ACC112 (cell line): Measurements from ENCODE around the gene STK10.

Experiments used
- H2AFZ ChIP-seq: fragments of 200-600 bp; sonication (generic); one replicate; pipeline ENCODE4 v1.6.0; 2017; ENCODE audit warnings: antibody characterized with exemption, low read length; ENCODE audit not compliant: unreplicated experiment
- H3K27ac ChIP-seq: fragments of 200-600 bp; sonication (generic); 2 replicates; pipeline ENCODE4 v1.5.1; 2014; ENCODE audit warnings: low read depth, mild to moderate bottlenecking, antibody characterized with exemption, low read length, moderate library complexity
- H3K27me3 ChIP-seq: fragments of 200-600 bp; sonication (generic); 2 replicates; pipeline ENCODE4 v1.6.1; 2014; ENCODE audit warnings: mild to moderate bottlenecking, antibody characterized with exemption, low read length, moderate library complexity, mixed read lengths; ENCODE audit not compliant: insufficient read depth
- H3K36me3 ChIP-seq: fragments of 200-600 bp; sonication (generic); 2 replicates; pipeline ENCODE4 v1.6.1; 2016; ENCODE audit warnings: mild to moderate bottlenecking, antibody characterized with exemption, low read length, moderate library complexity, mixed read lengths; ENCODE audit not compliant: insufficient read depth
- H3K4me1 ChIP-seq: fragments of 200-600 bp; sonication (generic); one replicate; pipeline ENCODE4 v1.6.1; 2016; ENCODE audit warnings: low read length, mixed read lengths; ENCODE audit not compliant: insufficient read depth, unreplicated experiment, control insufficient read depth
- H3K4me3 ChIP-seq: fragments of 200-600 bp; sonication (generic); 2 replicates; pipeline ENCODE4 v1.5.1; 2014; ENCODE audit warnings: mild to moderate bottlenecking, low read depth, low read length
- H3K79me2 ChIP-seq: fragments of 200-600 bp; sonication (generic); one replicate; pipeline ENCODE4 v1.6.0; 2016; ENCODE audit warnings: low read length; ENCODE audit not compliant: control insufficient read depth, unreplicated experiment, insufficient read depth

The STK10 gene

GRCh38 chr5:172008689-172009141 lies 179.3 kb downstream of the STK10 start:
- peak overlapping the region; percentile 47 for H3K4me3 ChIP-seq

GRCh38 chr5:172008111-172008455 lies 179.9 kb downstream of the STK10 start:
- Histone ChIP-seq H2AFZ (no peak overlapping the region), H3K4me3 (peak overlapping the region; percentile 90), H3K27ac (peak overlapping the region; percentile 86)

More at GRCh38 chr5:172008689-172009141, 179.3 kb downstream of the STK10 start:
- Histone ChIP-seq H3K36me3 (no peaks in the 10 kb centered on the region), H3K27ac (peak overlapping the region; percentile 86), H3K79me2 (peaks cover 28% of the 10 kb centered on the region), H3K27me3 (no peaks in the 10 kb centered on the region), H2AFZ (no peak overlapping the region), H3K4me1 (peaks cover 33% of the 10 kb centered on the region)

GRCh38 chr5:172007175-172008110 lies 180.6 kb downstream of the STK10 start:
- Histone ChIP-seq H3K36me3 (no peaks in the 10 kb centered on the region), H3K27ac (peak overlapping the region; percentile 82), H3K4me3 (peak overlapping the region; percentile 90), H3K79me2 (peaks cover 40% of the 10 kb centered on the region), H2AFZ (peak overlapping the region; percentile 82), H3K27me3 (no peaks in the 10 kb centered on the region), H3K4me1 (peaks cover 45% of the 10 kb centered on the region)

More at GRCh38 chr5:172008111-172008455, 179.9 kb downstream of the STK10 start:
- Histone ChIP-seq H3K4me1 (peaks cover 40% of the 10 kb centered on the region), H3K79me2 (peaks cover 34% of the 10 kb centered on the region), H3K36me3 (no peaks in the 10 kb centered on the region), H3K27me3 (no peaks in the 10 kb centered on the region)

- peak within 1 kb of the TSS; percentile 90 for H3K4me3 ChIP-seq
- peak within 1 kb of the TSS; percentile 82 for H2AFZ ChIP-seq
- H3K79me2 ChIP-seq, result peaks cover 49% of the 10 kb centered on the region
- H3K36me3 ChIP-seq, result no peaks in the 10 kb centered on the region
- no peaks in the 10 kb centered on the region for H3K27me3 ChIP-seq
- H3K27ac ChIP-seq, result peak within 1 kb of the TSS; percentile 82
- H3K4me1 ChIP-seq, result peaks cover 45% of the 10 kb centered on the region
These were observed 181.5 kb downstream of the STK10 start, which contains the start of gene FBXW11 for GRCh38 chr5:172006321-172007174. Gene FBXW11 (minus strand): TSS chr5:172006638. CDS start chr5:172006502, 136 bp downstream.

GRCh38 chr5:172005708-172006320 lies 182.2 kb downstream of the STK10 start:
- H3K27ac ChIP-seq, result peak overlapping the region; percentile 82
- no peaks in the 10 kb centered on the region for H3K36me3 ChIP-seq
- H2AFZ ChIP-seq, result peak overlapping the region; percentile 58
- peaks cover 57% of the 10 kb centered on the region for H3K79me2 ChIP-seq
- peak overlapping the region; percentile 90 for H3K4me3 ChIP-seq
- H3K27me3 ChIP-seq, result no peaks in the 10 kb centered on the region
- H3K4me1 ChIP-seq, result peaks cover 45% of the 10 kb centered on the region

- Histone ChIP-seq H3K4me1 (peaks cover 49% of the 10 kb centered on the region), H3K79me2 (peaks cover 67% of the 10 kb centered on the region), H3K27me3 (no peaks in the 10 kb centered on the region), H2AFZ (no peak overlapping the region), H3K36me3 (no peaks in the 10 kb centered on the region), H3K27ac (peak overlapping the region; percentile 82), H3K4me3 (peak overlapping the region; percentile 90)
These were observed 183.2 kb downstream of the STK10 start for GRCh38 chr5:172004824-172005237.

GRCh38 chr5:172003746-172004145 lies 184.3 kb downstream of the STK10 start:
- no peaks in the 10 kb centered on the region for H3K36me3 ChIP-seq
- no peak overlapping the region for H2AFZ ChIP-seq
- peaks cover 45% of the 10 kb centered on the region for H3K4me1 ChIP-seq
- peak overlapping the region; percentile 90 for H3K4me3 ChIP-seq
- H3K79me2 ChIP-seq, result peaks cover 77% of the 10 kb centered on the region
- no peaks in the 10 kb centered on the region for H3K27me3 ChIP-seq
- peak overlapping the region; percentile 26 for H3K27ac ChIP-seq

- Histone ChIP-seq H3K79me2 (peaks cover 84% of the 10 kb centered on the region), H3K4me1 (peaks cover 37% of the 10 kb centered on the region), H3K27ac (no peak overlapping the region), H3K36me3 (no peaks in the 10 kb centered on the region), H3K4me3 (peak overlapping the region; percentile 90), H3K27me3 (no peaks in the 10 kb centered on the region), H2AFZ (no peak overlapping the region)
These were observed 185.0 kb downstream of the STK10 start for GRCh38 chr5:172002840-172003512.

GRCh38 chr5:172002310-172002709 lies 185.7 kb downstream of the STK10 start:
- H3K36me3 ChIP-seq, result no peaks in the 10 kb centered on the region
- peaks cover 88% of the 10 kb centered on the region for H3K79me2 ChIP-seq
- H3K27me3 ChIP-seq, result no peaks in the 10 kb centered on the region
- no peak overlapping the region for H2AFZ ChIP-seq
- H3K4me3 ChIP-seq, result no peak overlapping the region
- no peak overlapping the region for H3K27ac ChIP-seq
- H3K4me1 ChIP-seq, result peaks cover 33% of the 10 kb centered on the region
